ENCODE results near the gene RUVBL2. TPM values are rescaled to one million over a fixed set of nuclear protein-coding genes. Genes with fewer than 3 reads are reported as not detected.
"Not testable (repeated sequence)": the region's sequence is repeated elsewhere in the genome, so short reads cannot be mapped to it uniquely, and the experiment has no call there.

Gene RUVBL2
- total RNA-seq, 6 experiments from 2014 or later = 131 to 161 (median 159) TPM

GRCh38 chr19:49020931-49021895 is 27.5 kb downstream of the RUVBL2 start:
- peak; percentile 27 for DNase-seq
- Mint-ChIP-seq H3K27ac (peak overlapping the region; percentile 2; the same call in 1 of the 2 replicates), H3K36me3 (ENCODE audit: low read depth) (no peaks in the 10 kb centered on the region), H3K27me3 (ENCODE audit: insufficient read depth) (peaks cover 3% of the 10 kb centered on the region; the same call in 1 of the 2 replicates), H3K4me1 (ENCODE audit: low read depth) (peaks cover 44% of the 10 kb centered on the region), H3K4me3 (no peak overlapping the region; the same call in 1 of the 2 replicates), H3K9me3 (no peaks in the 10 kb centered on the region)
- no peak for TF ChIP-seq CTCF (IDR thresholded peaks at IDR 0.05)

- no peak for TF ChIP-seq CTCF (IDR thresholded peaks at IDR 0.05)
- Mint-ChIP-seq H3K9me3 (no peaks in the 10 kb centered on the region), H3K36me3 (ENCODE audit: low read depth) (no peaks in the 10 kb centered on the region), H3K27ac (no peak overlapping the region), H3K4me3 (no peak overlapping the region), H3K4me1 (ENCODE audit: low read depth) (peaks cover 44% of the 10 kb centered on the region), H3K27me3 (ENCODE audit: insufficient read depth) (peaks cover 3% of the 10 kb centered on the region; the same call in 1 of the 2 replicates)
- DNase-seq = no peak
Observed at GRCh38 chr19:49022116-49022515, 28.4 kb downstream of the RUVBL2 start.

GRCh38 chr19:49024233-49024632 is 30.5 kb downstream of the RUVBL2 start, which contains the start of gene CGB3:
Gene CGB3 (minus strand): TSS chr19:49024333. CDS start chr19:49023971, 362 bp downstream.
- H3K9me3 Mint-ChIP-seq; H3K27ac Mint-ChIP-seq; H3K27me3 Mint-ChIP-seq (ENCODE audit: insufficient read depth); DNase-seq; H3K36me3 Mint-ChIP-seq (ENCODE audit: low read depth); H3K4me3 Mint-ChIP-seq: not testable (repeated sequence)
- peaks cover 35% of the 10 kb centered on the region for H3K4me1 Mint-ChIP-seq (ENCODE audit: low read depth)

GRCh38 chr19:49025088-49025487 is 31.4 kb downstream of the RUVBL2 start:
- not testable (repeated sequence) for H3K4me3 Mint-ChIP-seq; H3K27me3 Mint-ChIP-seq (ENCODE audit: insufficient read depth); DNase-seq; H3K9me3 Mint-ChIP-seq; H3K27ac Mint-ChIP-seq; H3K36me3 Mint-ChIP-seq (ENCODE audit: low read depth)
- H3K4me1 Mint-ChIP-seq (ENCODE audit: low read depth) = peaks cover 41% of the 10 kb centered on the region

GRCh38 chr19:49025599-49025998 is 31.9 kb downstream of the RUVBL2 start:
- H3K9me3 Mint-ChIP-seq; DNase-seq; H3K36me3 Mint-ChIP-seq (ENCODE audit: low read depth); H3K27me3 Mint-ChIP-seq (ENCODE audit: insufficient read depth): not testable (repeated sequence)
- Mint-ChIP-seq H3K27ac (peak overlapping the region; percentile 92), H3K4me1 (ENCODE audit: low read depth) (peaks cover 43% of the 10 kb centered on the region), H3K4me3 (peak overlapping the region; percentile 65; the same call in 1 of the 2 replicates)

- peaks cover 28% of the 10 kb centered on the region for H3K4me1 Mint-ChIP-seq (ENCODE audit: low read depth)
- H3K27ac Mint-ChIP-seq; DNase-seq; H3K4me3 Mint-ChIP-seq; H3K9me3 Mint-ChIP-seq; H3K36me3 Mint-ChIP-seq (ENCODE audit: low read depth); H3K27me3 Mint-ChIP-seq (ENCODE audit: insufficient read depth): not testable (repeated sequence)
Observed at GRCh38 chr19:49028686-49029085, 35.0 kb downstream of the RUVBL2 start.

GRCh38 chr19:49029749-49030148 is 36.1 kb downstream of the RUVBL2 start:
- H3K36me3 Mint-ChIP-seq (ENCODE audit: low read depth); H3K27me3 Mint-ChIP-seq (ENCODE audit: insufficient read depth); DNase-seq; H3K4me3 Mint-ChIP-seq; H3K9me3 Mint-ChIP-seq: not testable (repeated sequence)
- Mint-ChIP-seq H3K4me1 (ENCODE audit: low read depth) (peaks cover 28% of the 10 kb centered on the region), H3K27ac (peak overlapping the region; percentile 77; the same call in 1 of the 2 replicates)

GRCh38 chr19:49030323-49030722 is 36.6 kb downstream of the RUVBL2 start:
- not testable (repeated sequence) for DNase-seq; H3K9me3 Mint-ChIP-seq; H3K36me3 Mint-ChIP-seq (ENCODE audit: low read depth); H3K4me3 Mint-ChIP-seq; H3K27me3 Mint-ChIP-seq (ENCODE audit: insufficient read depth); H3K27ac Mint-ChIP-seq
- H3K4me1 Mint-ChIP-seq (ENCODE audit: low read depth) = peaks cover 23% of the 10 kb centered on the region
